Endodermal cell (in vitro differentiated cells): ENCODE measurements around the gene RBM34. TPM values are rescaled to one million over a fixed set of nuclear protein-coding genes. Genes with fewer than 3 reads are reported as not detected.

Source experiments
- DNase-seq: peaks from one replicate; pipeline ENCODE4 v3.0.0-alpha.2; 2017
- H3K27ac ChIP-seq: 2 replicates; pipeline ENCODE4 v1.5.1; 2013; ENCODE audit warnings: mild to moderate bottlenecking, low read depth, low read length, moderate library complexity
- H3K27me3 ChIP-seq: 2 replicates; pipeline ENCODE4 v1.6.1; 2013; ENCODE audit warnings: mild to moderate bottlenecking, low read length, moderate library complexity; ENCODE audit not compliant: insufficient read depth, control insufficient read depth, poor library complexity, severe bottlenecking
- H3K36me3 ChIP-seq: 2 replicates; pipeline ENCODE4 v1.7.0; 2013; ENCODE audit warnings: mild to moderate bottlenecking, low read length, moderate library complexity; ENCODE audit not compliant: control insufficient read depth, insufficient read depth
- H3K4me1 ChIP-seq: one replicate; pipeline ENCODE4 v1.7.0; 2013; ENCODE audit warnings: low read length; ENCODE audit not compliant: control insufficient read depth, insufficient read depth
- H3K4me3 ChIP-seq: 2 replicates; pipeline ENCODE4 v1.5.1; 2013; ENCODE audit warnings: mild to moderate bottlenecking, low read length, moderate library complexity
- H3K9ac ChIP-seq: 2 replicates; pipeline ENCODE4 v1.6.1; 2013; ENCODE audit warnings: mild to moderate bottlenecking, low read length, moderate library complexity; ENCODE audit not compliant: poor library complexity, severe bottlenecking; ENCODE audit errors: extremely low read depth
- H3K9me3 ChIP-seq: 2 replicates; pipeline ENCODE4 v1.6.1; 2013; ENCODE audit warnings: mild to moderate bottlenecking, low read length, moderate library complexity; ENCODE audit not compliant: control insufficient read depth
- H3K27ac Mint-ChIP-seq: 2 replicates; pipeline ENCODE4 v1.8.0; 2020; ENCODE audit warnings: mixed read lengths
- H3K27me3 Mint-ChIP-seq: 2 replicates; pipeline ENCODE4 v1.8.0; 2021; ENCODE audit warnings: mild to moderate bottlenecking, mixed read lengths; ENCODE audit not compliant: insufficient read depth
- H3K36me3 Mint-ChIP-seq: 2 replicates; pipeline ENCODE4 v1.8.0; 2020; ENCODE audit warnings: low read depth, mixed read lengths
- H3K4me1 Mint-ChIP-seq: 2 replicates; pipeline ENCODE4 v1.8.0; 2020; ENCODE audit warnings: mixed read lengths
- H3K4me3 Mint-ChIP-seq: 2 replicates; pipeline ENCODE4 v1.8.0; 2020; ENCODE audit warnings: mild to moderate bottlenecking, moderate library complexity, mixed read lengths
- H3K9me3 Mint-ChIP-seq: 2 replicates; pipeline ENCODE4 v1.8.0; 2020; ENCODE audit warnings: mild to moderate bottlenecking, mixed read lengths
- WGBS, 2 experiments: methylation state at CpG; one replicate each; pipeline versions ENCODE4 v1.1.5 to v1.1.7; 2013; ENCODE audit warnings: missing lambda C conversion rate in 2 of 2, mixed read lengths in 1 of 2; ENCODE audit not compliant: insufficient coverage in 1 of 2, insufficient read length in 1 of 2; 5-methylcytosine and 5-hydroxymethylcytosine counted together
- total RNA-seq, 2 donors: library from RNA; stranded (reverse); fragmentation: NEBNext Ultra II Directional in 1 of 2; extraction: Animal tissue kit (Norgen Biotek cat#: 25700) in 1 of 2; gene quantifications; 2 replicates in 1 of 2; 3 replicates in 1 of 2; pipeline ENCODE4 v1.2.1, GENCODE V29; 2021
- TF ChIP-seq, protein P1 (sequence below): fragments of 200-600 bp; sonication (generic); conservative IDR thresholded peaks from 2 replicates; pipeline ENCODE4 v1.5.0; 2021; ENCODE audit warnings: antibody characterized with exemption, mild to moderate bottlenecking

RBM34 gene
- total RNA-seq, 2 donors from 2014 or later = 104 to 127 TPM

DNA sequence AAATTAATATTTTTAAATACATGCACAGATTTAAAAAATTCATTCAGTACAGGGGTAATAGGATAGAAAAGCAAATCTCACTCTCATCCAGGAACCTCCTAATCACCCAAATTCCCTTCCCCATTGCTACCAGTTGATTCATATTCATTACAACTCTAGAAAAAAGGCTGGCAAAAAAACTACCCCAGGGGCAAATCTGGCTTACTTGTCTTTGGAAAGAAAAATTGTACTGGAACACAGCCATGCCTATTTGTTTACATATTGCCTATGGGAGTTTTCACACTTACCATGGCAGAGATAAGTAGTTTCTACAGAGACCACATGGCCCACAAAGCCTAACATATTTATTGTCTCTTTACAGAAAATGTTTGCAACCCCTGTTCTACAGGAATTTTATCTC lies 8.9 kb upstream of the RBM34 start:
- Mint-ChIP-seq H3K9me3 (no peaks in the 10 kb centered on the region), H3K4me3 (no peak overlapping the region), H3K27ac (no peak overlapping the region), H3K36me3 (peaks cover 68% of the 10 kb centered on the region), H3K27me3 (no peaks in the 10 kb centered on the region), H3K4me1 (no peaks in the 10 kb centered on the region)
- Histone ChIP-seq H3K27ac (no peak overlapping the region), H3K36me3 (peaks cover 86% of the 10 kb centered on the region), H3K27me3 (no peaks in the 10 kb centered on the region), H3K9ac (no peak overlapping the region), H3K9me3 (peaks cover 13% of the 10 kb centered on the region), H3K4me3 (no peak overlapping the region), H3K4me1 (no peaks in the 10 kb centered on the region)
- DNase-seq = no peak
- TF ChIP-seq, protein P1, sequence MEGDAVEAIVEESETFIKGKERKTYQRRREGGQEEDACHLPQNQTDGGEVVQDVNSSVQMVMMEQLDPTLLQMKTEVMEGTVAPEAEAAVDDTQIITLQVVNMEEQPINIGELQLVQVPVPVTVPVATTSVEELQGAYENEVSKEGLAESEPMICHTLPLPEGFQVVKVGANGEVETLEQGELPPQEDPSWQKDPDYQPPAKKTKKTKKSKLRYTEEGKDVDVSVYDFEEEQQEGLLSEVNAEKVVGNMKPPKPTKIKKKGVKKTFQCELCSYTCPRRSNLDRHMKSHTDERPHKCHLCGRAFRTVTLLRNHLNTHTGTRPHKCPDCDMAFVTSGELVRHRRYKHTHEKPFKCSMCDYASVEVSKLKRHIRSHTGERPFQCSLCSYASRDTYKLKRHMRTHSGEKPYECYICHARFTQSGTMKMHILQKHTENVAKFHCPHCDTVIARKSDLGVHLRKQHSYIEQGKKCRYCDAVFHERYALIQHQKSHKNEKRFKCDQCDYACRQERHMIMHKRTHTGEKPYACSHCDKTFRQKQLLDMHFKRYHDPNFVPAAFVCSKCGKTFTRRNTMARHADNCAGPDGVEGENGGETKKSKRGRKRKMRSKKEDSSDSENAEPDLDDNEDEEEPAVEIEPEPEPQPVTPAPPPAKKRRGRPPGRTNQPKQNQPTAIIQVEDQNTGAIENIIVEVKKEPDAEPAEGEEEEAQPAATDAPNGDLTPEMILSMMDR = no peak

DNA sequence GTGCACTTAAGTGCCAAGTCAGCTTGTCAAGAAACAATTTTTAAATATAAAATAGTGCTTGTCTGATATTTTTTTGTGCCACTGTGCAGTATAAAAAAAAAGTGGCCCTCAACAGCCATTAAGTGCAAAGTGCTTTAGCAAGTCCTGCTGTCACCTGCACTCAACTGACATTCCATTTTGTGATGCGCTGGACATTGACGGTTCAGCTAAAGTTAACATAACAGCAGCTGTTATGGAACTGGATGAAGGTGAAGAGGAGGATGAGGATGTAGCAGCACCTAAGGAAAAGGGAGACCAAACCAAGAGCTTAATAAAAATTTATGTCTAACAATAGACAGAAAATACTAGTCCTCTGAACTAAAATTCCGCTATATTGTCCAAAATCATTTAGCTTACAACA lies 7.3 kb upstream of the RBM34 start:
- H3K4me1 Mint-ChIP-seq = no peaks in the 10 kb centered on the region
- DNase-seq = no peak
- Histone ChIP-seq H3K9me3 (peaks cover 13% of the 10 kb centered on the region), H3K36me3 (peaks cover 71% of the 10 kb centered on the region), H3K4me3 (no peak overlapping the region), H3K9ac (no peak overlapping the region), H3K4me1 (no peaks in the 10 kb centered on the region), H3K27ac (no peak overlapping the region), H3K27me3 (no peaks in the 10 kb centered on the region)
- TF ChIP-seq, protein P1 = no peak
- H3K4me3 Mint-ChIP-seq = no peak overlapping the region
- H3K36me3 Mint-ChIP-seq = peaks cover 60% of the 10 kb centered on the region
- H3K9me3 Mint-ChIP-seq = no peaks in the 10 kb centered on the region
- no peaks in the 10 kb centered on the region for H3K27me3 Mint-ChIP-seq
- no peak overlapping the region for H3K27ac Mint-ChIP-seq
- WGBS, 2 experiments = 90 to 95% methylated on average over 2 to 3 of the region's 3 CpGs

DNA sequence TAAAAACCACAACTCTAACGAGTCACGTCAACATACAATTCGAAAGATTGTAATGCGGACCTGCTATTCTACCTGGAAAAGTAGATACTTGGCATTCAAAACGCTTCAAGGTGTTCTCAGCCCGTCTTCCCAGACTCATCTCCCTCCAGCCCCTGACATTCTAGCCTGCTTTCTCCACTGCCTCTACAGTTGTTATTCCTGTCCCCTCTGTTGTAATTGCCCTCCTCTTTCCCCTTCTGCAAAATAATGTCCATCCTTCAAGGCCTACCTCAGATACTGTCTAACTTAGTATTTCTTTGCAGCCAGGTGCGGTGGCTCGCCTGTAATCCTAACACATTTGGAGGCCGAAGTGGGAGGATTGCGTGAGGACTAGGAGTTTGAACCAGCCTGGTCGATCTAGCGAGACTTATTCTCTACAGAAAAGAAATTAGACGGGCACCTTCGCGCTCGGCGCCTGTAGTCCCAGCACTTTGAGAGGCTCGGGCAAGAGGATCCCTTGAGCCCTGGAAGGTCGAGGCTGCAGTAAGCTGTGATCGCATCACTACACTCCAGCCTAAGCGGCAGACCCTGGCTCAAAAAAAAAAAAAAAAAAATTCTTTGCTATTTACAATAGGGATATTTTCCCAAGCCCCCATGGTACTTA lies 756 bp upstream of the RBM34 start:
- Histone ChIP-seq H3K9me3 (no peaks in the 10 kb centered on the region), H3K9ac (peak overlapping the region; percentile 79), H3K27me3 (no peaks in the 10 kb centered on the region), H3K4me3 (peak overlapping the region; percentile 91), H3K4me1 (no peaks in the 10 kb centered on the region), H3K36me3 (peaks cover 33% of the 10 kb centered on the region), H3K27ac (no peak overlapping the region)
- Mint-ChIP-seq H3K4me3 (peak overlapping the region; percentile 88), H3K9me3 (no peaks in the 10 kb centered on the region), H3K36me3 (peaks cover 17% of the 10 kb centered on the region), H3K4me1 (peaks cover 6% of the 10 kb centered on the region), H3K27ac (peak overlapping the region; percentile 97), H3K27me3 (no peaks in the 10 kb centered on the region)
- TF ChIP-seq, protein P1 = no peak
- 56 to 67% methylated on average over 18 to 20 of the region's 21 CpGs for WGBS, 2 experiments
- peak; percentile 65 for DNase-seq
